ENCODE data around the gene STEAP3. TPM values are rescaled to one million over a fixed set of nuclear protein-coding genes. Genes with fewer than 3 reads are reported as not detected.

The STEAP3 gene
- total and polyA plus RNA-seq, 2 donors (not counting 1 experiment from before 2014, with no cell fraction given): 1.1 to 1.6 TPM

DNA sequence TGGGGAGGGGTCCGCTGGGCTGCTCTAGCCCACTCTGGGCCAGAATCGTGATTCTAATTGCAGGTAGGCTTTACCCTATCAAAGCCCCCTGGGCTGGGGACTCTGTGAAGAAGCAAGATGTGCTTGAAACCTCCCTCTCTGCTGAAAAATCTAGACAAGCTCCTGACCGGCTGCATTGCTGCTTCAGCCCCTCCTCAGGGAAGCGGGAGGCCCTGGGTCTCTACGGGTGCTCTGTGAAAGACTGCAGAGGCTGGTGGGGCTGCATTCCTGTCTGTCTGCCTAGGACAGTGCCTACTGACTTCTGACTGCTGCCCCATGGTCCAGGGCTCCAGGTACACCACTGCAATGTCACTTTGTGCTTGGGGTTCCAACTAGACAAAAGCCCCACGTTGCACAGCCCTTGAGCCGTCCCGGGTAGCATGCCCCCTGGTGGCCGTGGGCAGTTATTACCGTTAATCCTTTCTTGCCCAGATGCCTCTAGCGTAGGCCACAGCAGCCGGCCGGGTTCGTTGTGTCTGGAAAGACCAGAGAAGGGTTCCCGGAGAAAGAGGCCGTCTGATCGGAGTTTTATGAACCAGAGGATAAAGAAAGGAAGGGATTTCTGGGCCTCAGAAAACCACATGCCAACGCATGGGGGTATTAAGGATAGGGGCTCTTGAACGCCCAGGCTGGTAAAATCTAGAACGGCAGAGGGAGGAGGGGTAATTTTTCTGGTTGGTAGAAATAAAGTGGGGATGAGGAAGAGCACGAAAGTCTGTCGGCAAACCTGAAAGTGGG is 49.2 kb upstream of the STEAP3 start:
- intact Hi-C loops (cut with micrococcal nuclease): no loop called here
- POLR2A ChIA-PET: no interaction called here
- no peak overlapping the region for H2AFZ ChIP-seq (ENCODE audit: insufficient read depth, low read depth, low read length, poor library complexity, severe bottlenecking)
- H4K20me1 ChIP-seq (ENCODE audit: control insufficient read depth, insufficient read depth, low read length, poor library complexity, severe bottlenecking): no peaks in the 10 kb centered on the region
- H3K36me3 ChIP-seq (replicated peaks in 1 of 2; ENCODE audit: control extremely low read depth in 1 of 2, control insufficient read depth in 1 of 2, extremely low read depth in 1 of 2, insufficient read depth in 2 of 2, low read length in 1 of 2): no peaks in the 10 kb centered on the region
- CTCF ChIA-PET: interaction anchor here (1.3 kb wide), 1 partner anchor 40 kb away, joined by 3 read pairs; no protein-coding TSS in a partner anchor
- H3K79me2 ChIP-seq (ENCODE audit: control insufficient read depth, insufficient read depth, low read length): no peaks in the 10 kb centered on the region
- H3K9me3 ChIP-seq (ENCODE audit: control extremely low read depth in 1 of 3, control insufficient read depth in 2 of 3, insufficient read depth in 1 of 3, low read length in 2 of 3): no peaks in the 10 kb centered on the region
- no peaks in the 10 kb centered on the region for H3K27me3 ChIP-seq (replicated peaks in 1 of 4; ENCODE audit: control extremely low read depth in 1 of 4, control insufficient read depth in 3 of 4, insufficient read depth in 4 of 4, low read length in 3 of 4)
- H3K4me1 ChIP-seq (ENCODE audit: control insufficient read depth in 2 of 2, insufficient read depth in 2 of 2, low read length in 2 of 2): no peaks in the 10 kb centered on the region
- no peak overlapping the region for H3K4me3 Mint-ChIP-seq
- DNase-seq (peak; percentile 52), ATAC-seq (ENCODE audit: low read depth) (peak; percentile 17)
- H3K4me2 ChIP-seq (replicated peaks; ENCODE audit: low read depth, low read length, poor library complexity, severe bottlenecking): no peak overlapping the region
- H3K27me3 Mint-ChIP-seq: peaks cover 7% of the 10 kb centered on the region
- H3K9ac ChIP-seq (ENCODE audit: low read length): no peak overlapping the region
- no peak overlapping the region for H3K4me3 ChIP-seq (ENCODE audit: control extremely low read depth in 1 of 5, extremely low read depth in 1 of 5, insufficient read depth in 1 of 5, low read depth in 2 of 5, low read length in 4 of 5)
- H3K4me1 Mint-ChIP-seq: no peaks in the 10 kb centered on the region
- WGBS (ENCODE audit: insufficient coverage): 60% methylated on average over 20 of the region's 22 CpGs
- no peak overlapping the region for H3K27ac ChIP-seq (ENCODE audit: low read length in 2 of 2)
- TF ChIP-seq CTCF (IDR thresholded peaks at IDR 0.05) (peak; percentile 79), EZH2 (IDR thresholded peaks at IDR 0.05; ENCODE audit: borderline replicate concordance, insufficient read depth, low read depth, low read length, poor library complexity, severe bottlenecking) (no peak)
- no peak overlapping the region for H3K27ac Mint-ChIP-seq
- H3K9me3 Mint-ChIP-seq (ENCODE audit: insufficient read depth): no peaks in the 10 kb centered on the region

DNA sequence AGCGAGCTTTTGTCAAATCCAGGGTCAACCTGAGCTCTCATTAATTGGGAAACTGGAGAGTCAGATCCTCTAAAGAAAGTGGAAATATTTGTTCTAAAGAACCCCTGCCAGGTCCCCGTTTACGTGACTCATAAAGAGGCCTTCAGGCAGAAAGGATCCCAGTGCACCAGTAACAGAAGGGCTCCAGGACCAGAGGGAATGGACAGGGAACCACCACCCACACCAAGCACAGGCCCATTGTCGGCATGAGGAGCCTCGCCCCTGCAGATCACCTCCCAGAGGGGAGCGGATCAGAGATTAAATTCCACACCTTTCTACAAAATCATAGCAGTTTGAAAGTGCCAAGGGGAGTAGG is 48.7 kb upstream of the STEAP3 start:
- WGBS (ENCODE audit: insufficient coverage): 86% methylated on average over 3 of the region's 6 CpGs
- H3K4me1 Mint-ChIP-seq: no peaks in the 10 kb centered on the region
- Histone ChIP-seq H3K79me2 (ENCODE audit: control insufficient read depth, insufficient read depth, low read length) (no peaks in the 10 kb centered on the region), H3K27me3 (replicated peaks in 1 of 4; ENCODE audit: control extremely low read depth in 1 of 4, control insufficient read depth in 3 of 4, insufficient read depth in 4 of 4, low read length in 3 of 4) (no peaks in the 10 kb centered on the region), H3K9ac (ENCODE audit: low read length) (no peak overlapping the region), H2AFZ (ENCODE audit: insufficient read depth, low read depth, low read length, poor library complexity, severe bottlenecking) (no peak overlapping the region), H3K27ac (ENCODE audit: low read length in 2 of 2) (no peak overlapping the region), H4K20me1 (ENCODE audit: control insufficient read depth, insufficient read depth, low read length, poor library complexity, severe bottlenecking) (no peaks in the 10 kb centered on the region), H3K4me1 (ENCODE audit: control insufficient read depth in 2 of 2, insufficient read depth in 2 of 2, low read length in 2 of 2) (no peaks in the 10 kb centered on the region), H3K9me3 (ENCODE audit: control extremely low read depth in 1 of 3, control insufficient read depth in 2 of 3, insufficient read depth in 1 of 3, low read length in 2 of 3) (no peaks in the 10 kb centered on the region), H3K4me3 (ENCODE audit: control extremely low read depth in 1 of 5, extremely low read depth in 1 of 5, insufficient read depth in 1 of 5, low read depth in 2 of 5, low read length in 4 of 5) (no peak overlapping the region), H3K36me3 (replicated peaks in 1 of 2; ENCODE audit: control extremely low read depth in 1 of 2, control insufficient read depth in 1 of 2, extremely low read depth in 1 of 2, insufficient read depth in 2 of 2, low read length in 1 of 2) (no peaks in the 10 kb centered on the region), H3K4me2 (replicated peaks; ENCODE audit: low read depth, low read length, poor library complexity, severe bottlenecking) (no peak overlapping the region)
- ChIA-PET POLR2A (no interaction called here), CTCF (interaction anchor here (1.3 kb wide), 1 partner anchor 40 kb away, joined by 3 read pairs; no protein-coding TSS in a partner anchor)
- no peak overlapping the region for H3K4me3 Mint-ChIP-seq
- intact Hi-C loops (cut with micrococcal nuclease): no loop called here
- DNase-seq (no peak), ATAC-seq (ENCODE audit: low read depth) (no peak)
- H3K9me3 Mint-ChIP-seq (ENCODE audit: insufficient read depth): no peaks in the 10 kb centered on the region
- H3K27me3 Mint-ChIP-seq: peaks cover 7% of the 10 kb centered on the region
- TF ChIP-seq EZH2 (IDR thresholded peaks at IDR 0.05; ENCODE audit: borderline replicate concordance, insufficient read depth, low read depth, low read length, poor library complexity, severe bottlenecking): no peak
- no peak for TF ChIP-seq CTCF (IDR thresholded peaks at IDR 0.05)
- no peak overlapping the region for H3K27ac Mint-ChIP-seq

All from B cell (primary cell).